Endothelial cell of umbilical vein (primary cell): Measurements from ENCODE around the gene CERS6. TPM values are rescaled to one million over a fixed set of nuclear protein-coding genes. Genes with fewer than 3 reads are reported as not detected.

ENCODE experiments used
- BruUV-seq: library from RNA; stranded (reverse); fragments of 400-500 nt; replicated peaks from 2 replicates; lab custom pipeline; 2021; lab: Mats Ljungman, UMichigan
- CTCF ChIA-PET: fragments of 300-600, 350-600 bp; sonication (Branson Sonifier 250); formaldehyde crosslinking; loops from one replicate; lab custom pipeline; 2021; ENCODE audit warnings: antibody characterized with exemption, inconsistent platforms; lab: Charles Lee
- POLR2A ChIA-PET: fragments of 300-600, 350-600 bp; sonication (Branson Sonifier 250); formaldehyde crosslinking; loops from one replicate; lab custom pipeline; 2021; ENCODE audit warnings: antibody characterized with exemption, inconsistent platforms; lab: Charles Lee
- DNase-seq: peaks from one replicate; pipeline ENCODE4 v3.0.0-alpha.2; 2011; ENCODE audit warnings: low read depth, low spot score
- FAIRE-seq: peaks from 2 replicates; lab custom pipeline; 2011; peaks lifted over from hg19 to GRCh38; lab: Jason Lieb, UNC
- H2AFZ ChIP-seq: 2 replicates; pipeline ENCODE4 v1.6.0; 2012; ENCODE audit warnings: low read depth, low read length, control low read depth, inconsistent platforms
- H3K27ac ChIP-seq: 2 replicates; pipeline ENCODE4 v1.5.1; 2011; ENCODE audit warnings: low read depth, mild to moderate bottlenecking, control low read depth, low read length, moderate library complexity; ENCODE audit not compliant: insufficient read depth
- H3K27me3 ChIP-seq, 2 experiments: 2 replicates each; pipeline versions ENCODE4 v1.6.0 to v1.6.1; 2011; ENCODE audit warnings: low read length in 2 of 2, mixed read lengths in 1 of 2; ENCODE audit not compliant: control insufficient read depth in 2 of 2, insufficient read depth in 2 of 2
- H3K36me3 ChIP-seq, 2 experiments: 2 replicates in 1 of 2; 3 replicates in 1 of 2; pipeline ENCODE4 v1.5.1; 2011; ENCODE audit warnings: low read length in 2 of 2, mild to moderate bottlenecking in 1 of 2, moderate library complexity in 1 of 2; ENCODE audit not compliant: control insufficient read depth in 2 of 2, insufficient read depth in 2 of 2; ENCODE audit errors: extremely low read depth in 1 of 2
- H3K4me1 ChIP-seq: 3 replicates; pipeline ENCODE4 v1.5.1; 2011; ENCODE audit warnings: mild to moderate bottlenecking, low read length; ENCODE audit not compliant: control insufficient read depth, insufficient read depth; ENCODE audit errors: extremely low read depth
- H3K4me2 ChIP-seq: 2 replicates; pipeline ENCODE4 v1.6.1; 2011; ENCODE audit warnings: low read length, control low read depth, mixed read lengths; ENCODE audit not compliant: insufficient read depth
- H3K4me3 ChIP-seq, 3 experiments: fragments of 200-600 bp in 1 of 3; sonication (generic), shearing (Covaris generic) in 1 of 3; replicated peaks in 1 of 3; 2 replicates each; pipeline ENCODE4 v1.5.1; 2011 to 2016; ENCODE audit warnings: control low read depth in 3 of 3, low read length in 3 of 3, mild to moderate bottlenecking in 2 of 3, inconsistent platforms in 1 of 3, low read depth in 1 of 3, moderate library complexity in 1 of 3; ENCODE audit not compliant: insufficient read depth in 1 of 3
- H3K79me2 ChIP-seq: 2 replicates; pipeline ENCODE4 v1.6.0; 2012; ENCODE audit warnings: low read length, inconsistent platforms; ENCODE audit not compliant: control insufficient read depth, insufficient read depth
- H3K9ac ChIP-seq: replicated peaks from 2 replicates; pipeline ENCODE3; 2011; ENCODE audit warnings: low read length, control low read depth; ENCODE audit not compliant: insufficient read depth; ENCODE audit errors: extremely low read depth
- H3K9me1 ChIP-seq: replicated peaks from 3 replicates; pipeline ENCODE4 v1.6.0; 2011; ENCODE audit warnings: mild to moderate bottlenecking, low read length; ENCODE audit not compliant: control insufficient read depth, insufficient read depth; ENCODE audit errors: extremely low read depth
- H3K9me3 ChIP-seq: replicated peaks from 2 replicates; pipeline ENCODE4 v1.5.1; 2012; ENCODE audit warnings: low read length, inconsistent platforms; ENCODE audit not compliant: control insufficient read depth, insufficient read depth
- H4K20me1 ChIP-seq: replicated peaks from 2 replicates; pipeline ENCODE3; 2011; ENCODE audit warnings: mild to moderate bottlenecking, low read length; ENCODE audit not compliant: control insufficient read depth, insufficient read depth; ENCODE audit errors: extremely low read depth
- CTCF ChIP-seq, 2 donors: IDR thresholded peaks; 1 replicate in 1 of 2; 2 replicates in 1 of 2; pipeline ENCODE4 v1.5.1; 2011; ENCODE audit warnings: low read length in 2 of 2, mild to moderate bottlenecking in 2 of 2, moderate library complexity in 2 of 2, control low read depth in 1 of 2, inconsistent platforms in 1 of 2, low read depth in 1 of 2; ENCODE audit not compliant: insufficient read depth in 1 of 2; ENCODE audit errors: extremely low read depth in 1 of 2
- EZH2 ChIP-seq: IDR thresholded peaks from 2 replicates; pipeline ENCODE4 v1.6.1; 2012; ENCODE audit warnings: borderline replicate concordance, low read depth, mild to moderate bottlenecking, moderate library complexity, low read length, inconsistent platforms; ENCODE audit not compliant: severe bottlenecking
- FOS ChIP-seq: IDR thresholded peaks from 2 replicates; pipeline ENCODE4 v1.6.1; 2011; ENCODE audit warnings: mild to moderate bottlenecking, low read length, moderate library complexity, borderline replicate concordance; ENCODE audit not compliant: insufficient read depth
- GATA2 ChIP-seq: IDR thresholded peaks from 2 replicates; pipeline ENCODE4 v1.7.0; 2011; ENCODE audit warnings: low read depth, mild to moderate bottlenecking, moderate library complexity, mixed read lengths, low read length; ENCODE audit not compliant: insufficient read length, insufficient read depth
- JUN ChIP-seq: IDR thresholded peaks from 2 replicates; pipeline ENCODE4 v1.6.1; 2011; ENCODE audit warnings: borderline replicate concordance, low read depth; ENCODE audit not compliant: insufficient read length, insufficient read depth
- MAX ChIP-seq: IDR thresholded peaks from 2 replicates; pipeline ENCODE4 v1.6.1; 2011; ENCODE audit not compliant: insufficient read depth, insufficient read length
- MYC ChIP-seq: IDR thresholded peaks from one replicate; pipeline ENCODE4 v1.6.1; 2011; ENCODE audit warnings: mild to moderate bottlenecking, low read depth, low read length
- POLR2A ChIP-seq: IDR thresholded peaks from 2 replicates; pipeline ENCODE4 v1.6.1; 2012; ENCODE audit warnings: low read depth, mild to moderate bottlenecking, control low read depth, low read length
- POLR2AphosphoS5 ChIP-seq: IDR thresholded peaks from 2 replicates; pipeline ENCODE4 v1.6.1; 2012; ENCODE audit warnings: low read depth, mild to moderate bottlenecking, control low read depth, low read length, moderate library complexity; ENCODE audit not compliant: insufficient read depth
- dilution Hi-C: fragments of 300-500 bp; cut with MboI; formaldehyde crosslinking; loops from one replicate; pipeline ENCODE4 v1.15.0; 2019; ENCODE audit warnings: low sequenced_read_pairs; ENCODE audit not compliant: extremely low pct_ligation_motif_present
- intact Hi-C: fragments of 100-400 bp; cut with micrococcal nuclease; formaldehyde crosslinking; loops from one replicate; pipeline ENCODE4 v1.10.0; 2022
- polyA plus RNA-seq, 4 experiments: library from polyadenylated mRNA; depleted of rRNA in 3 of 4; stranded (reverse) in 3 of 4; unstranded in 1 of 4; fragments of >200 nt; gene quantifications; 2 replicates each; pipeline versions ENCODE4 v1.2.1 to v1.2.3, GENCODE V29; 2011 to 2012; ENCODE audit warnings: missing spikeins in 1 of 4
- total RNA-seq: library from RNA; stranded (reverse); gene quantifications from 2 replicates; pipeline ENCODE4 v1.2.3, GENCODE V29; 2021

Gene CERS6
- total and polyA plus RNA-seq, 2 donors (not counting 3 experiments of a cell fraction or from before 2014, with no cell fraction given) = 2.7 to 11.7 TPM

- H4K20me1 ChIP-seq = peaks cover 2% of the 10 kb centered on the region
- no peak overlapping the region for H3K4me2 ChIP-seq
- no peaks in the 10 kb centered on the region for H3K36me3 ChIP-seq
- ChIA-PET CTCF (no interaction called here), POLR2A (no interaction called here)
- no peak overlapping the region for H2AFZ ChIP-seq
- dilution Hi-C loops = no loop called here
- no peaks in the 10 kb centered on the region for H3K9me1 ChIP-seq
- H3K4me1 ChIP-seq = no peaks in the 10 kb centered on the region
- BruUV-seq = no TSS peak
- H3K27me3 ChIP-seq = no peaks in the 10 kb centered on the region
- H3K9ac ChIP-seq = no peak overlapping the region
- H3K9me3 ChIP-seq = no peaks in the 10 kb centered on the region
- no peak for DNase-seq
- FAIRE-seq = no peak
- no peaks in the 10 kb centered on the region for H3K79me2 ChIP-seq
- TF ChIP-seq GATA2 (no peak), POLR2AphosphoS5 (no peak), MYC (no peak), CTCF (IDR thresholded peaks at IDR 0.05; ENCODE audit: extremely low read depth in 1 of 2, insufficient read depth in 1 of 2, low read depth in 1 of 2, low read length in 2 of 2) (no peak), POLR2A (no peak), FOS (no peak), MAX (no peak), JUN (no peak), EZH2 (no peak)
- no peak overlapping the region for H3K4me3 ChIP-seq
- intact Hi-C loops = no loop called here
- no peak overlapping the region for H3K27ac ChIP-seq
These were observed 22.1 kb downstream of the CERS6 start for GRCh38 chr2:168478206-168478605.
